Endodermal cell (in vitro differentiated cells): Measurements from ENCODE around the gene CRTC1. TPM values are rescaled to one million over a fixed set of nuclear protein-coding genes. Genes with fewer than 3 reads are reported as not detected.

ENCODE experiments used
- DNase-seq: peaks from one replicate; pipeline ENCODE4 v3.0.0-alpha.2; 2017
- H3K27ac ChIP-seq: 2 replicates; pipeline ENCODE4 v1.5.1; 2013; ENCODE audit warnings: mild to moderate bottlenecking, low read depth, low read length, moderate library complexity
- H3K27me3 ChIP-seq: 2 replicates; pipeline ENCODE4 v1.6.1; 2013; ENCODE audit warnings: mild to moderate bottlenecking, low read length, moderate library complexity; ENCODE audit not compliant: insufficient read depth, control insufficient read depth, poor library complexity, severe bottlenecking
- H3K36me3 ChIP-seq: 2 replicates; pipeline ENCODE4 v1.7.0; 2013; ENCODE audit warnings: mild to moderate bottlenecking, low read length, moderate library complexity; ENCODE audit not compliant: control insufficient read depth, insufficient read depth
- H3K4me1 ChIP-seq: one replicate; pipeline ENCODE4 v1.7.0; 2013; ENCODE audit warnings: low read length; ENCODE audit not compliant: control insufficient read depth, insufficient read depth
- H3K4me3 ChIP-seq: 2 replicates; pipeline ENCODE4 v1.5.1; 2013; ENCODE audit warnings: mild to moderate bottlenecking, low read length, moderate library complexity
- H3K9ac ChIP-seq: 2 replicates; pipeline ENCODE4 v1.6.1; 2013; ENCODE audit warnings: mild to moderate bottlenecking, low read length, moderate library complexity; ENCODE audit not compliant: poor library complexity, severe bottlenecking; ENCODE audit errors: extremely low read depth
- H3K9me3 ChIP-seq: 2 replicates; pipeline ENCODE4 v1.6.1; 2013; ENCODE audit warnings: mild to moderate bottlenecking, low read length, moderate library complexity; ENCODE audit not compliant: control insufficient read depth
- H3K27ac Mint-ChIP-seq: 2 replicates; pipeline ENCODE4 v1.8.0; 2020; ENCODE audit warnings: mixed read lengths
- H3K27me3 Mint-ChIP-seq: 2 replicates; pipeline ENCODE4 v1.8.0; 2021; ENCODE audit warnings: mild to moderate bottlenecking, mixed read lengths; ENCODE audit not compliant: insufficient read depth
- H3K36me3 Mint-ChIP-seq: 2 replicates; pipeline ENCODE4 v1.8.0; 2020; ENCODE audit warnings: low read depth, mixed read lengths
- H3K4me1 Mint-ChIP-seq: 2 replicates; pipeline ENCODE4 v1.8.0; 2020; ENCODE audit warnings: mixed read lengths
- H3K4me3 Mint-ChIP-seq: 2 replicates; pipeline ENCODE4 v1.8.0; 2020; ENCODE audit warnings: mild to moderate bottlenecking, moderate library complexity, mixed read lengths
- H3K9me3 Mint-ChIP-seq: 2 replicates; pipeline ENCODE4 v1.8.0; 2020; ENCODE audit warnings: mild to moderate bottlenecking, mixed read lengths
- WGBS, 2 experiments: methylation state at CpG; one replicate each; pipeline versions ENCODE4 v1.1.5 to v1.1.7; 2013; ENCODE audit warnings: missing lambda C conversion rate in 2 of 2, mixed read lengths in 1 of 2; ENCODE audit not compliant: insufficient coverage in 1 of 2, insufficient read length in 1 of 2; 5-methylcytosine and 5-hydroxymethylcytosine counted together
- total RNA-seq, 2 donors: library from RNA; stranded (reverse); fragmentation: NEBNext Ultra II Directional in 1 of 2; extraction: Animal tissue kit (Norgen Biotek cat#: 25700) in 1 of 2; gene quantifications; 2 replicates in 1 of 2; 3 replicates in 1 of 2; pipeline ENCODE4 v1.2.1, GENCODE V29; 2021
- TF ChIP-seq, protein P1 (sequence below): fragments of 200-600 bp; sonication (generic); conservative IDR thresholded peaks from 2 replicates; pipeline ENCODE4 v1.5.0; 2021; ENCODE audit warnings: antibody characterized with exemption, mild to moderate bottlenecking

Gene CRTC1
- total RNA-seq, 2 donors from 2014 or later = 26.6 to 29.7 TPM

DNA sequence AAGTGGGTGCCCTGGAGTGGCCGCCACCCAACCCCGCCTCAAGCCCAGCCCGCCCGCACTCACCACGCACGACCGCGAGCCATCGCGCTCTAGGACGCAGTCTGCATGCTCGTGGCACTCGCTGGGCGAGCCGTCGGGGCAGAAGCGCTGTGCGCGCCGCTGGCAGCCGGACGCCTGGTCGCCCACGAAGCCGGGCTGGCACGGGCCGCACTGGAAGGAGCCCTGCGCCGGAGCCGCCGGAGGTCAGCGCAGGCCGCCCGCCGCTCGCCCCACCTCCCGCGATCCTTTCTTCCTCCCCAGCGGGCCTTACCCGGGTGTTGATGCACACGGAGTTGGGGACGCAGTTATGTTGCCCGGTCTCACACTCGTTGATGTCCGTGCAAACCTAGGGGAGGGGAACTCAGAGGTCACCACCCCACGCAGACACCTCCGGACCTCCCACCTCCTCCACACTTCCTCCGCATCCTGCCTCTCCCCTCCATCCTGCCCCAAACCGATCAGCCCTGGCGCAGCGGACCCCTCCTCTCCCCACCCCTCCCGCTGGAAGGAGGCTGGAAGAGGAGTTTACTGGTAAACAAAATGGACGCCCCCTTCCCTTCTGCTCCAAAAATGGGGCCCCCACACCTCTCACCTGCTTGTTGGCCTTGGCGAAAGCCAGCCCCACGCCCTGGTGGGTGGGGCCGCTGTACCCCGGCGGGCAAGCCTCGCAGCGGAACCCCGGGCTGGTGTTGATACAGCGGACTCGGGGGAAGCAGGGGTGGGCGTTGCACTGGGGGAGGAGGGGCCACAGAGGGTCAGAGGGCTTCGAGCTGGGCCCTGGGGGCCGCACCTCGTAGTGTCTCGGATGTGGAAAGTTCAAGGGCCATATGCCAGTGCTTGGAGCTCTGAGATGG is 105.3 kb downstream of the CRTC1 start:
- H3K4me3 Mint-ChIP-seq = peak overlapping the region; percentile 44
- H3K27ac Mint-ChIP-seq = no peak overlapping the region

DNA sequence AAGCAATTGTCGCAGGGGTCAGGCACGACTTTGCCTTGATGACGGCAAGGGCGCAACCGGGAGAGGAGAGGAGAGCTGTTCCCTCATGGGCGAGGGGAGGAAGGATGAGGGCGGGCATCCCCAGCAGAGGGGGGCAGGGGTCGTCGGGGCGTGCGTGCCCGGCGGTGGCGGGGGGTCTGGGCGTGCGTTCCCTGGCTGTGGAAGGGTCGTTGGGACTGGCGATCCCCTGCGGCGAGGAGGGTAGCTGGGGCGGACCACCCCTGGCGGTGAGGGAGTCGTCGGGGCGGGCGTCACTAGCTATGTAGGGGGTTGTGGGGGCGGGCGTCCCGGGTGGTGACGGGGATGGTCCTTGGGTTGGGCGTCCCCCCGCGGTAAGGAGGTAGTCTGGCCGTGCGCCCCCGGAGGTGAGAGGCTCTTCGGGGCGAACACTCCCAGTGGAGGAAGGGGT is 106.0 kb downstream of the CRTC1 start:
- peaks cover 100% of the 10 kb centered on the region for H3K27me3 ChIP-seq
- DNase-seq = no peak
- Mint-ChIP-seq H3K27me3 (peaks cover 99% of the 10 kb centered on the region), H3K27ac (no peak overlapping the region), H3K9me3 (peaks cover 4% of the 10 kb centered on the region), H3K4me1 (peaks cover 6% of the 10 kb centered on the region), H3K36me3 (no peaks in the 10 kb centered on the region), H3K4me3 (peak overlapping the region; percentile 44)
- no peak overlapping the region for H3K27ac ChIP-seq
- no peak overlapping the region for H3K4me3 ChIP-seq
- no peaks in the 10 kb centered on the region for H3K36me3 ChIP-seq
- H3K4me1 ChIP-seq = no peaks in the 10 kb centered on the region
- H3K9ac ChIP-seq = no peak overlapping the region
- H3K9me3 ChIP-seq = no peaks in the 10 kb centered on the region
- TF ChIP-seq, protein P1, sequence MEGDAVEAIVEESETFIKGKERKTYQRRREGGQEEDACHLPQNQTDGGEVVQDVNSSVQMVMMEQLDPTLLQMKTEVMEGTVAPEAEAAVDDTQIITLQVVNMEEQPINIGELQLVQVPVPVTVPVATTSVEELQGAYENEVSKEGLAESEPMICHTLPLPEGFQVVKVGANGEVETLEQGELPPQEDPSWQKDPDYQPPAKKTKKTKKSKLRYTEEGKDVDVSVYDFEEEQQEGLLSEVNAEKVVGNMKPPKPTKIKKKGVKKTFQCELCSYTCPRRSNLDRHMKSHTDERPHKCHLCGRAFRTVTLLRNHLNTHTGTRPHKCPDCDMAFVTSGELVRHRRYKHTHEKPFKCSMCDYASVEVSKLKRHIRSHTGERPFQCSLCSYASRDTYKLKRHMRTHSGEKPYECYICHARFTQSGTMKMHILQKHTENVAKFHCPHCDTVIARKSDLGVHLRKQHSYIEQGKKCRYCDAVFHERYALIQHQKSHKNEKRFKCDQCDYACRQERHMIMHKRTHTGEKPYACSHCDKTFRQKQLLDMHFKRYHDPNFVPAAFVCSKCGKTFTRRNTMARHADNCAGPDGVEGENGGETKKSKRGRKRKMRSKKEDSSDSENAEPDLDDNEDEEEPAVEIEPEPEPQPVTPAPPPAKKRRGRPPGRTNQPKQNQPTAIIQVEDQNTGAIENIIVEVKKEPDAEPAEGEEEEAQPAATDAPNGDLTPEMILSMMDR = no peak
- 0 to 6% methylated on average over 1 to 38 of the region's 38 CpGs for WGBS, 2 experiments

More for the DNA sequence above, 105.3 kb downstream of the CRTC1 start:
- peaks cover 100% of the 10 kb centered on the region for H3K27me3 ChIP-seq
- no peaks in the 10 kb centered on the region for H3K9me3 ChIP-seq
- TF ChIP-seq, protein P1 = no peak
- H3K9ac ChIP-seq = no peak overlapping the region
- peak; percentile 71 for DNase-seq
- no peaks in the 10 kb centered on the region for H3K36me3 Mint-ChIP-seq
- H3K4me3 ChIP-seq = no peak overlapping the region
- no peaks in the 10 kb centered on the region for H3K4me1 ChIP-seq
- peaks cover 100% of the 10 kb centered on the region for H3K27me3 Mint-ChIP-seq
- peaks cover 4% of the 10 kb centered on the region for H3K9me3 Mint-ChIP-seq
- H3K36me3 ChIP-seq = no peaks in the 10 kb centered on the region
- H3K27ac ChIP-seq = no peak overlapping the region
- WGBS, 2 experiments = 6 to 9% methylated on average over 7 to 68 of the region's 68 CpGs
- peaks cover 6% of the 10 kb centered on the region for H3K4me1 Mint-ChIP-seq

DNA sequence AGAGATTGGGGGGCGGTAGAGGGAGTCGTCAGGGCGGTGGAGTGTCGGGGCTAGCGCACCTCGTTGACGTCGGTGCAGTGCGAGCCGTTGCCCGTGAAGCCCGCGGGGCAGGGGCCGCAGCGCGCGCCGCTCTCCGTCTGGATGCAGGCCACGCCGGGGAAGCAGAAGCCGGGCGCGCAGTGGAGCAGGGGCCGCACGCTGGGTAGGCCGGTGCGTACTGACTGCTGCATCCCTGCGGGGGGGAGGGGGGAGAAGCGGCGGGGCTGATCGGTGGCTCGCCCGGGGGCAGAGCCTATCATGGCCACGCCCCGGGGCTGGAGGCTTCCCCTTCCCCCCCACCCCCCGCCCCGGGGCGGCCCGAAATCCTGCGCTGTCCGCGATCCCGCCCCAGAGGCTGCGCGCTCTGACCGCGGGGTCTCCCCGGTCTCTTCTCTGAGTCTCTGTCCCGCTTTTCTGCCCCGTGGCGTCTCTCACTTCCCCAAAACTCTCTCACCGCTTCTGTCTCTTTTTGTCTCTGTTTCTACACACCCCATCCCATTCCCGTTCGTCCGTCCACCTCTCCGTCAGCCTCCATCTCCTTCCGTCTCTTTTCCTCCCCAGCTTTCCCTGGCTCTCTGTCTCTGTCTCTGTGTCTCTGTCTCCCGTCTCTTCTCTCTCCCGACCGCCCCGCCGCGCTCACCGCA is 106.5 kb downstream of the CRTC1 start:
- Histone ChIP-seq H3K9me3 (no peaks in the 10 kb centered on the region), H3K27me3 (peaks cover 100% of the 10 kb centered on the region), H3K36me3 (no peaks in the 10 kb centered on the region), H3K27ac (no peak overlapping the region), H3K4me1 (no peaks in the 10 kb centered on the region), H3K4me3 (no peak overlapping the region), H3K9ac (no peak overlapping the region)
- H3K36me3 Mint-ChIP-seq = no peaks in the 10 kb centered on the region
- peak; percentile 89 for DNase-seq
- H3K4me3 Mint-ChIP-seq = peak overlapping the region; percentile 44
- H3K4me1 Mint-ChIP-seq = peaks cover 6% of the 10 kb centered on the region
- TF ChIP-seq, protein P1 = no peak
- H3K27ac Mint-ChIP-seq = no peak overlapping the region
- peaks cover 99% of the 10 kb centered on the region for H3K27me3 Mint-ChIP-seq
- whole genome bisulfite sequencing, 2 experiments = 1 to 2% methylated on average over 15 to 55 of the region's 65 CpGs
- H3K9me3 Mint-ChIP-seq = peaks cover 4% of the 10 kb centered on the region
